Measurements from ENCODE around the gene OGFOD2. TPM values are rescaled to one million over a fixed set of nuclear protein-coding genes. Genes with fewer than 3 reads are reported as not detected.

OGFOD2 gene
- total and polyA plus RNA-seq, 9 of the 15 experiments (the other 6 are each of a cell fraction or from before 2014, with no cell fraction given), result 1.4 to 111 (median 18.5) TPM

GRCh38 chr12:123003257-123003656 is 28.2 kb downstream of the OGFOD2 start:
- no peaks in the 10 kb centered on the region for H4K20me1 ChIP-seq (replicated peaks; ENCODE audit: control insufficient read depth, insufficient read depth, low read length)
- H3K27ac ChIP-seq (ENCODE audit: extremely low read depth, low read depth, low read length), result no peak overlapping the region
- ChIA-PET CTCF (ENCODE audit: low intra/inter-chr PET ratio) (no interaction called here), POLR2A (interaction anchor here (0.8 kb wide), 1 partner anchor 12 kb away, joined by 4 read pairs; no protein-coding TSS in a partner anchor)
- no peaks in the 10 kb centered on the region for H3K9me3 ChIP-seq (replicated peaks; ENCODE audit: control insufficient read depth, insufficient read depth, low read depth, low read length)
- peaks cover 13 to 18% of the 10 kb centered on the region in 2 experiments for H3K4me1 ChIP-seq (replicated peaks in 1 of 2; ENCODE audit: control insufficient read depth in 2 of 2, insufficient read depth in 2 of 2, low read length in 2 of 2)
- H3K4me3 ChIP-seq, result no peak overlapping the region
- ATAC-seq (no peak), FAIRE-seq (no peak), DNase-seq (ENCODE audit: extremely low read depth in 1 of 4, low spot score in 3 of 4) (no peak)
- peaks cover 4% of the 10 kb centered on the region; the same call in 1 of the 3 replicates for H3K36me3 ChIP-seq (ENCODE audit: control insufficient read depth, insufficient read depth, low read length)
- H3K27me3 ChIP-seq (ENCODE audit: control insufficient read depth in 2 of 2, insufficient read depth in 2 of 2, low read length in 2 of 2), result no peaks in the 10 kb centered on the region
- WGBS (ENCODE audit: insufficient coverage, low coverage, missing lambda C conversion rate), result 56% methylated on average over 6 of the region's 6 CpGs
- peaks cover 3% of the 10 kb centered on the region for H3K9me1 ChIP-seq (ENCODE audit: control insufficient read depth, insufficient read depth, low read length)
- no peak overlapping the region for H3K4me2 ChIP-seq (ENCODE audit: insufficient read depth, low read length)
- no TSS peak for BruUV-seq (replicated peaks)
- H3K79me2 ChIP-seq (ENCODE audit: control insufficient read depth, insufficient read depth, low read length), result no peaks in the 10 kb centered on the region
- no peak overlapping the region for H2AFZ ChIP-seq (ENCODE audit: low read depth, low read length)
- TF ChIP-seq NFE2L1 (tag; IDR thresholded peaks at IDR 0.05; ENCODE audit: borderline replicate concordance, low read depth) (no peak), ZBTB9 (CRISPR knock-in tag; IDR thresholded peaks at IDR 0.05) (no peak), GATAD2A (IDR thresholded peaks at IDR 0.05) (no peak), CHD1 (IDR thresholded peaks at IDR 0.05; ENCODE audit: low read length) (no peak), CBFA2T2 (conservative IDR thresholded peaks at IDR 0.05) (no peak), TCF3 (CRISPR knock-in tag; IDR thresholded peaks at IDR 0.05) (no peak), LARP7 (IDR thresholded peaks at IDR 0.05) (no peak), ARNT (IDR thresholded peaks at IDR 0.05) (no peak), KLF13 (tag; IDR thresholded peaks at IDR 0.05; ENCODE audit: borderline replicate concordance, low read depth) (no peak), POLR3A (IDR thresholded peaks at IDR 0.05; ENCODE audit: borderline replicate concordance, extremely low read depth, insufficient read depth, insufficient read length) (no peak), ZNF75A (CRISPR knock-in tag; IDR thresholded peaks at IDR 0.05) (no peak), MYBL2 (IDR thresholded peaks at IDR 0.05; ENCODE audit: low read depth) (no peak), MYBL2 (CRISPR knock-in tag; IDR thresholded peaks at IDR 0.05; ENCODE audit: borderline replicate concordance) (no peak), PPARD (CRISPR knock-in tag; IDR thresholded peaks at IDR 0.05) (no peak), ETS1 (conservative IDR thresholded peaks at IDR 0.05; ENCODE audit: control insufficient read depth, low read depth, low read length) (no peak), BHLHE40 (IDR thresholded peaks at IDR 0.05; ENCODE audit: low read length) (no peak)
- in situ Hi-C loops (cut with MboI), result no loop called here
- intact Hi-C loops (cut with micrococcal nuclease), result no loop called here
- H3K9ac ChIP-seq (ENCODE audit: insufficient read depth in 1 of 2, low read depth in 2 of 2, low read length in 2 of 2), result peak overlapping the region in 1 of 2 experiments; percentile 80; a peak in 1 of 4 replicates

All from K562 (cell line).